WTC11 (cell line): ENCODE results near the gene MYL12B. TPM values are rescaled to one million over a fixed set of nuclear protein-coding genes. Genes with fewer than 3 reads are reported as not detected.
A peak's percentile ranks its signal among the peaks of the same experiment; 100 is the strongest.

Experiments
- ATAC-seq: fragments of 200-7000 bp; cut with Tn5 transposase; 2 replicates; pipeline ENCODE4 v1.10.0; 2021; ENCODE audit warnings: mild to moderate bottlenecking, moderate library complexity
- CTCF ChIA-PET: fragments of 300-600 bp; sonication (Branson Sonifier 250); formaldehyde crosslinking; loops from one replicate; lab custom pipeline; 2021; ENCODE audit warnings: antibody characterized with exemption; lab: Charles Lee
- POLR2A ChIA-PET: fragments of 350-600 bp; sonication (Branson Sonifier 250); formaldehyde crosslinking; loops from one replicate; lab custom pipeline; 2021; ENCODE audit warnings: antibody characterized with exemption; lab: Charles Lee
- DNase-seq: peaks from one replicate; pipeline ENCODE4 v3.0.0; 2021; ENCODE audit warnings: low spot score
- H3K27ac Mint-ChIP-seq: 2 replicates; pipeline ENCODE4 v1.8.0; 2021; ENCODE audit warnings: mixed read lengths
- H3K27me3 Mint-ChIP-seq: 2 replicates; pipeline ENCODE4 v1.8.0; 2021; ENCODE audit warnings: low read depth, mild to moderate bottlenecking, moderate library complexity, mixed read lengths
- H3K36me3 Mint-ChIP-seq: 2 replicates; pipeline ENCODE4 v1.8.0; 2021; ENCODE audit warnings: mixed read lengths
- H3K4me1 Mint-ChIP-seq: 2 replicates; pipeline ENCODE4 v1.8.0; 2022; ENCODE audit warnings: mixed read lengths
- H3K4me3 Mint-ChIP-seq: 2 replicates; pipeline ENCODE4 v1.8.0; 2021; ENCODE audit warnings: mild to moderate bottlenecking, moderate library complexity, mixed read lengths
- H3K9me3 Mint-ChIP-seq: 2 replicates; pipeline ENCODE4 v1.8.0; 2021; ENCODE audit warnings: mixed read lengths
- CREM ChIP-seq: sonication (generic); formaldehyde crosslinking; IDR thresholded peaks from 2 replicates; pipeline ENCODE4 v1.8.1; 2022; ENCODE audit warnings: mild to moderate bottlenecking, missing genetic modification reagents, moderate library complexity
- ESRRA ChIP-seq: sonication (generic); formaldehyde crosslinking; IDR thresholded peaks from 2 replicates; pipeline ENCODE4 v1.8.1; 2022; ENCODE audit warnings: mild to moderate bottlenecking, missing genetic modification reagents, borderline replicate concordance
- FOXJ3 ChIP-seq: sonication (generic); formaldehyde crosslinking; IDR thresholded peaks from 2 replicates; pipeline ENCODE4 v1.9.0; 2021; ENCODE audit warnings: missing genetic modification reagents, mild to moderate bottlenecking, borderline replicate concordance
- FOXK1 ChIP-seq: sonication (generic); formaldehyde crosslinking; IDR thresholded peaks from 2 replicates; pipeline ENCODE4 v1.8.0; 2022; ENCODE audit warnings: mild to moderate bottlenecking, moderate library complexity, missing genetic modification reagents
- NFYB ChIP-seq: sonication (generic); formaldehyde crosslinking; conservative IDR thresholded peaks from 2 replicates; pipeline ENCODE4 v1.8.0; 2022; ENCODE audit warnings: low read depth, missing genetic modification reagents
- ZNF121 ChIP-seq: sonication (generic); formaldehyde crosslinking; IDR thresholded peaks from 2 replicates; pipeline ENCODE4 v1.8.0; 2023; ENCODE audit warnings: missing genetic modification reagents
- ZNF671 ChIP-seq: fragments of 250-450 bp; sonication (Bioruptor Pico); IDR thresholded peaks from 2 replicates; pipeline ENCODE4 v1.8.0; 2021; ENCODE audit warnings: mild to moderate bottlenecking
- total RNA-seq: library from RNA; stranded (reverse); gene quantifications from 3 replicates; pipeline ENCODE4 v1.2.3, GENCODE V29; 2021
- TF ChIP-seq, protein P1 (sequence below): sonication (generic); formaldehyde crosslinking; IDR thresholded peaks from 2 replicates; pipeline ENCODE4 v1.8.0; 2022; ENCODE audit warnings: mild to moderate bottlenecking, missing genetic modification reagents
- TF ChIP-seq, protein P2 (sequence below): sonication (generic); formaldehyde crosslinking; IDR thresholded peaks from 2 replicates; pipeline ENCODE4 v1.8.1; 2022; ENCODE audit warnings: mild to moderate bottlenecking, missing genetic modification reagents, moderate library complexity, borderline replicate concordance
- TF ChIP-seq, protein P3 (sequence below): sonication (generic); formaldehyde crosslinking; IDR thresholded peaks from 2 replicates; pipeline ENCODE4 v1.8.1; 2023; ENCODE audit warnings: mild to moderate bottlenecking, missing genetic modification reagents, borderline replicate concordance
- TF ChIP-seq, protein P4 (sequence below): fragments of 250-450 bp; sonication (Bioruptor Pico); IDR thresholded peaks from 2 replicates; pipeline ENCODE4 v2.1.2; 2022; ENCODE audit warnings: mild to moderate bottlenecking, moderate library complexity
- TF ChIP-seq, protein P5 (sequence below): sonication (generic); formaldehyde crosslinking; IDR thresholded peaks from 2 replicates; pipeline ENCODE4 v1.8.0; 2022; ENCODE audit warnings: mild to moderate bottlenecking, missing genetic modification reagents
- TF ChIP-seq, protein P6 (sequence below): sonication (generic); formaldehyde crosslinking; IDR thresholded peaks from 2 replicates; pipeline ENCODE4 v1.8.1; 2023; ENCODE audit warnings: mild to moderate bottlenecking, missing genetic modification reagents
- TF ChIP-seq, protein P7 (sequence below): fragments of 250-450 bp; sonication (Bioruptor Pico); IDR thresholded peaks from 2 replicates; pipeline ENCODE4 v1.9.0; 2021; ENCODE audit warnings: mild to moderate bottlenecking
- TF ChIP-seq, protein P8 (sequence below): fragments of 250-450 bp; sonication (Bioruptor Pico); IDR thresholded peaks from 2 replicates; pipeline ENCODE4 v1.9.0; 2021; ENCODE audit warnings: moderate library complexity, mild to moderate bottlenecking, inconsistent platforms, borderline replicate concordance

MYL12B gene
- total RNA-seq, 1 experiment from 2014 or later = 173 TPM

DNA sequence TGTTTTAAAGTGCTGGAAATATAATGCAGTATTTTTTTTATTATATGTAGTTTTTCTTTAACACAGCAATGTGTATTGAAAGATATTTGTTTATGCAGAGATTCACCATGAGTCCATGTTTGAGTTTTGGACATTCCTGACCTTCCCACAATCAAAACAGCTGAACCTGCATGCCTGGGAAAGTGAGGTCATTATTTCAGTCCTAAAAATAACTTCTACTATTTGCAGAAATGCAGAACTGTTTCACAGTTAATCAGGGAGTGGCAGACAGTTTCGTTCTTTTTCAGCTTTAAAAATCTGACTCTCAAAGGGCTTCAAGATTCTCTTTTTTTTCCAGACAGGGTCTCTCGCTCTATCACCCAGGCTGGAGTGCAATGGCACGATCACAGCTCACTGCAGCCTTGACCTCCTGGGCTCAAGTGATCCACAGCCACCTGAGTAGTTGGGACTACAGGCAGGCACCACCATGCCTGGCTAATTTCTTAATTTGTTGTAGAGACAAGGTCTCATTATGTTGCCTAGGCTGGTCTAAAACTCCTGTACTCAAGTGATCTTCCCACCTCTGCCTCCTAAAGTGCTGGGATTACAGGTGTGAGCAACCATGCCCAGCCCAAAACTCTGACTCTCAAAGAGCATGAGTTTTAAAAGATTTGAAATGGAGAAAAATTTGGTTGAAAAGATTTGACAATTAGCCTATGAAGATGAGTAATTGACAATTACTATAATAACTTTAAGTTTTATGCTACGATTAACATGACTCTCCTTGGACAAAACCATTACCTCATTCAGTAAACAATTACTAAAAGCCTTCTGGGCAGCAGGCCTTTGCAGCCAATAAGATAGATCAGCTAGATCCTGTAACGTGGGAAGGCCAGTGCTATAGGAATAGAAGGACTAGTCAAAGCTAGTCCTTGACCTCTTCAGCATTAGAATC is 5.0 kb upstream of the MYL12B start (continued):
- TF ChIP-seq, protein P1, sequence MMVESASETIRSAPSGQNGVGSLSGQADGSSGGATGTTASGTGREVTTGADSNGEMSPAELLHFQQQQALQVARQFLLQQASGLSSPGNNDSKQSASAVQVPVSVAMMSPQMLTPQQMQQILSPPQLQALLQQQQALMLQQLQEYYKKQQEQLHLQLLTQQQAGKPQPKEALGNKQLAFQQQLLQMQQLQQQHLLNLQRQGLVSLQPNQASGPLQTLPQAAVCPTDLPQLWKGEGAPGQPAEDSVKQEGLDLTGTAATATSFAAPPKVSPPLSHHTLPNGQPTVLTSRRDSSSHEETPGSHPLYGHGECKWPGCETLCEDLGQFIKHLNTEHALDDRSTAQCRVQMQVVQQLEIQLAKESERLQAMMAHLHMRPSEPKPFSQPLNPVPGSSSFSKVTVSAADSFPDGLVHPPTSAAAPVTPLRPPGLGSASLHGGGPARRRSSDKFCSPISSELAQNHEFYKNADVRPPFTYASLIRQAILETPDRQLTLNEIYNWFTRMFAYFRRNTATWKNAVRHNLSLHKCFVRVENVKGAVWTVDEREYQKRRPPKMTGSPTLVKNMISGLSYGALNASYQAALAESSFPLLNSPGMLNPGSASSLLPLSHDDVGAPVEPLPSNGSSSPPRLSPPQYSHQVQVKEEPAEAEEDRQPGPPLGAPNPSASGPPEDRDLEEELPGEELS = no peak
- TF ChIP-seq, protein P2, sequence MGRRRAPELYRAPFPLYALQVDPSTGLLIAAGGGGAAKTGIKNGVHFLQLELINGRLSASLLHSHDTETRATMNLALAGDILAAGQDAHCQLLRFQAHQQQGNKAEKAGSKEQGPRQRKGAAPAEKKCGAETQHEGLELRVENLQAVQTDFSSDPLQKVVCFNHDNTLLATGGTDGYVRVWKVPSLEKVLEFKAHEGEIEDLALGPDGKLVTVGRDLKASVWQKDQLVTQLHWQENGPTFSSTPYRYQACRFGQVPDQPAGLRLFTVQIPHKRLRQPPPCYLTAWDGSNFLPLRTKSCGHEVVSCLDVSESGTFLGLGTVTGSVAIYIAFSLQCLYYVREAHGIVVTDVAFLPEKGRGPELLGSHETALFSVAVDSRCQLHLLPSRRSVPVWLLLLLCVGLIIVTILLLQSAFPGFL (CRISPR knock-in tag) = no peak

DNA sequence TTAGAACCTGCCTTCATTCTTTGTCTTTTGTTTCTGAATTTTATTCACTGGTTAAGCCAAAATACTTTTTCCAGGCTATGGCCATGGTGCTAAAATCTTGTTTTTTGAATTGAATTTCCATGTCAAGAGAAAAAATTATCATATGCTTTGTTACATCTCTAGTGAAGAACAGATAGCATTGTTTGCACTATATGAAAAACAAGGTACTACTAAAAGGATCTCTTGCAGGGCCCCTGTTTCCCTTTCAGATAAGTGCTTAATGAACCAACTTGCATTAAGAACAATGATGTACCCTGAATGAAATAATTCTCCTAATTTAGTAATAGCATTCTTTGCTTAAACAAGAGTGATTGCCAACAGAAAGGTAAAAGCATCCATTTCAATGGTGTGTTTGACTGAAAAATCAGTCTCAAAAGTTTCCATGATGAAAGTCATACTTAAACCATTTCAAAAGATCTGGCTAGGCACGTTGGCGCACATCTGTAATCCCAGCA is 4.3 kb upstream of the MYL12B start:
- DNase-seq (no peak), ATAC-seq (no peak)
- Mint-ChIP-seq H3K36me3 (peaks cover 49% of the 10 kb centered on the region), H3K9me3 (no peaks in the 10 kb centered on the region), H3K27ac (peak overlapping the region; percentile 46; the same call in 1 of the 2 replicates), H3K4me3 (no peak overlapping the region), H3K4me1 (peaks cover 11% of the 10 kb centered on the region), H3K27me3 (no peaks in the 10 kb centered on the region)
- CTCF ChIA-PET = no interaction called here
- POLR2A ChIA-PET = no interaction called here
- TF ChIP-seq, protein P3, sequence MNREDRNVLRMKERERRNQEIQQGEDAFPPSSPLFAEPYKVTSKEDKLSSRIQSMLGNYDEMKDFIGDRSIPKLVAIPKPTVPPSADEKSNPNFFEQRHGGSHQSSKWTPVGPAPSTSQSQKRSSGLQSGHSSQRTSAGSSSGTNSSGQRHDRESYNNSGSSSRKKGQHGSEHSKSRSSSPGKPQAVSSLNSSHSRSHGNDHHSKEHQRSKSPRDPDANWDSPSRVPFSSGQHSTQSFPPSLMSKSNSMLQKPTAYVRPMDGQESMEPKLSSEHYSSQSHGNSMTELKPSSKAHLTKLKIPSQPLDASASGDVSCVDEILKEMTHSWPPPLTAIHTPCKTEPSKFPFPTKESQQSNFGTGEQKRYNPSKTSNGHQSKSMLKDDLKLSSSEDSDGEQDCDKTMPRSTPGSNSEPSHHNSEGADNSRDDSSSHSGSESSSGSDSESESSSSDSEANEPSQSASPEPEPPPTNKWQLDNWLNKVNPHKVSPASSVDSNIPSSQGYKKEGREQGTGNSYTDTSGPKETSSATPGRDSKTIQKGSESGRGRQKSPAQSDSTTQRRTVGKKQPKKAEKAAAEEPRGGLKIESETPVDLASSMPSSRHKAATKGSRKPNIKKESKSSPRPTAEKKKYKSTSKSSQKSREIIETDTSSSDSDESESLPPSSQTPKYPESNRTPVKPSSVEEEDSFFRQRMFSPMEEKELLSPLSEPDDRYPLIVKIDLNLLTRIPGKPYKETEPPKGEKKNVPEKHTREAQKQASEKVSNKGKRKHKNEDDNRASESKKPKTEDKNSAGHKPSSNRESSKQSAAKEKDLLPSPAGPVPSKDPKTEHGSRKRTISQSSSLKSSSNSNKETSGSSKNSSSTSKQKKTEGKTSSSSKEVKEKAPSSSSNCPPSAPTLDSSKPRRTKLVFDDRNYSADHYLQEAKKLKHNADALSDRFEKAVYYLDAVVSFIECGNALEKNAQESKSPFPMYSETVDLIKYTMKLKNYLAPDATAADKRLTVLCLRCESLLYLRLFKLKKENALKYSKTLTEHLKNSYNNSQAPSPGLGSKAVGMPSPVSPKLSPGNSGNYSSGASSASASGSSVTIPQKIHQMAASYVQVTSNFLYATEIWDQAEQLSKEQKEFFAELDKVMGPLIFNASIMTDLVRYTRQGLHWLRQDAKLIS (CRISPR knock-in tag) = no peak
- TF ChIP-seq, protein P4, sequence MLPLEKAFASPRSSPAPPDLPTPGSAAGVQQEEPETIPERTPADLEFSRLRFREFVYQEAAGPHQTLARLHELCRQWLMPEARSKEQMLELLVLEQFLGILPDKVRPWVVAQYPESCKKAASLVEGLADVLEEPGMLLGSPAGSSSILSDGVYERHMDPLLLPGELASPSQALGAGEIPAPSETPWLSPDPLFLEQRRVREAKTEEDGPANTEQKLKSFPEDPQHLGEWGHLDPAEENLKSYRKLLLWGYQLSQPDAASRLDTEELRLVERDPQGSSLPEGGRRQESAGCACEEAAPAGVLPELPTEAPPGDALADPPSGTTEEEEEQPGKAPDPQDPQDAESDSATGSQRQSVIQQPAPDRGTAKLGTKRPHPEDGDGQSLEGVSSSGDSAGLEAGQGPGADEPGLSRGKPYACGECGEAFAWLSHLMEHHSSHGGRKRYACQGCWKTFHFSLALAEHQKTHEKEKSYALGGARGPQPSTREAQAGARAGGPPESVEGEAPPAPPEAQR (CRISPR knock-in tag) = no peak

DNA sequence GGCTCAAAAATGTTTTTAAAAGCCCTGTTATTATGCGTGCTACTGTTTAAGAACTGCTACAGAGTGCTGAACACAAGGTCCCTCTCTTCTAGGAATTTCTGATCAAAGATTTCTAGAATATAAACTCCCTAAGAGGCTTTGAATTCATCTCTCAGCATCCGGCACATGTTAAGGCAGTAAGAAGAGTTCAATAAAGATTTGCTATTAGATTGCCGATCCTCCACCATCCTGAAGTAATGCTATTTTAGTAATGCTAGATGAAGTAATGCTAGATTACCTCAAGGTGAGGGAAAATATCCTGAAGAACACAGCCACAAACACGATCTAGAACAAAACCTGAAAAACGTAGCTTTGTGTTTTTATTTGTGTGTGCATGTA is 949 bp upstream of the MYL12B start:
- H3K27me3 Mint-ChIP-seq = no peaks in the 10 kb centered on the region
- POLR2A ChIA-PET = interaction anchor here (1.1 to 1.5 kb wide), 4 partner anchors 13 to 342 kb away, joined by 3 to 5 read pairs (median 4); no protein-coding TSS in a partner anchor
- CTCF ChIA-PET = no interaction called here

More for the DNA sequence above, 949 bp upstream of the MYL12B start:
- DNase-seq (no peak), ATAC-seq (no peak)
- peak overlapping the region; percentile 86 for H3K4me3 Mint-ChIP-seq
- H3K4me1 Mint-ChIP-seq = peaks cover 38% of the 10 kb centered on the region
- H3K9me3 Mint-ChIP-seq = no peaks in the 10 kb centered on the region
- peak overlapping the region; percentile 99 for H3K27ac Mint-ChIP-seq
- TF ChIP-seq, protein P4 (CRISPR knock-in tag) = no peak
- TF ChIP-seq FOXJ3 = no peak
- TF ChIP-seq, protein P5, sequence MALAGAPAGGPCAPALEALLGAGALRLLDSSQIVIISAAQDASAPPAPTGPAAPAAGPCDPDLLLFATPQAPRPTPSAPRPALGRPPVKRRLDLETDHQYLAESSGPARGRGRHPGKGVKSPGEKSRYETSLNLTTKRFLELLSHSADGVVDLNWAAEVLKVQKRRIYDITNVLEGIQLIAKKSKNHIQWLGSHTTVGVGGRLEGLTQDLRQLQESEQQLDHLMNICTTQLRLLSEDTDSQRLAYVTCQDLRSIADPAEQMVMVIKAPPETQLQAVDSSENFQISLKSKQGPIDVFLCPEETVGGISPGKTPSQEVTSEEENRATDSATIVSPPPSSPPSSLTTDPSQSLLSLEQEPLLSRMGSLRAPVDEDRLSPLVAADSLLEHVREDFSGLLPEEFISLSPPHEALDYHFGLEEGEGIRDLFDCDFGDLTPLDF (CRISPR knock-in tag) = no peak
- TF ChIP-seq ZNF121 = no peak
- TF ChIP-seq, protein P6, sequence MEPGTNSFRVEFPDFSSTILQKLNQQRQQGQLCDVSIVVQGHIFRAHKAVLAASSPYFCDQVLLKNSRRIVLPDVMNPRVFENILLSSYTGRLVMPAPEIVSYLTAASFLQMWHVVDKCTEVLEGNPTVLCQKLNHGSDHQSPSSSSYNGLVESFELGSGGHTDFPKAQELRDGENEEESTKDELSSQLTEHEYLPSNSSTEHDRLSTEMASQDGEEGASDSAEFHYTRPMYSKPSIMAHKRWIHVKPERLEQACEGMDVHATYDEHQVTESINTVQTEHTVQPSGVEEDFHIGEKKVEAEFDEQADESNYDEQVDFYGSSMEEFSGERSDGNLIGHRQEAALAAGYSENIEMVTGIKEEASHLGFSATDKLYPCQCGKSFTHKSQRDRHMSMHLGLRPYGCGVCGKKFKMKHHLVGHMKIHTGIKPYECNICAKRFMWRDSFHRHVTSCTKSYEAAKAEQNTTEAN (CRISPR knock-in tag) = no peak
- no peak for TF ChIP-seq FOXK1
- no peak for TF ChIP-seq ESRRA (CRISPR knock-in tag)
- no peak for TF ChIP-seq CREM (CRISPR knock-in tag)
- TF ChIP-seq NFYB (CRISPR knock-in tag) = no peak
- TF ChIP-seq, protein P7, sequence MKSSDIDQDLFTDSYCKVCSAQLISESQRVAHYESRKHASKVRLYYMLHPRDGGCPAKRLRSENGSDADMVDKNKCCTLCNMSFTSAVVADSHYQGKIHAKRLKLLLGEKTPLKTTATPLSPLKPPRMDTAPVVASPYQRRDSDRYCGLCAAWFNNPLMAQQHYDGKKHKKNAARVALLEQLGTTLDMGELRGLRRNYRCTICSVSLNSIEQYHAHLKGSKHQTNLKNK (CRISPR knock-in tag) = no peak
- TF ChIP-seq, protein P8, sequence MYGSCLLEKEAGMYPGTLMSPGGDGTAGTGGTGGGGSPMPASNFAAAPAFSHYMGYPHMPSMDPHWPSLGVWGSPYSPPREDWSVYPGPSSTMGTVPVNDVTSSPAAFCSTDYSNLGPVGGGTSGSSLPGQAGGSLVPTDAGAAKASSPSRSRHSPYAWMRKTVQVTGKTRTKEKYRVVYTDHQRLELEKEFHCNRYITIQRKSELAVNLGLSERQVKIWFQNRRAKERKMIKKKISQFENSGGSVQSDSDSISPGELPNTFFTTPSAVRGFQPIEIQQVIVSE (CRISPR knock-in tag) = no peak
- no peak for TF ChIP-seq ZNF671 (CRISPR knock-in tag)
- peaks cover 19% of the 10 kb centered on the region for H3K36me3 Mint-ChIP-seq
